Measurements from ENCODE around the gene PSMG3.

PSMG3 gene

GRCh38 chr7:1542841-1543747 lies 26.7 kb downstream of the PSMG3 start:
- no peak for DNase-seq

- no peak for DNase-seq
These were observed 27.5 kb downstream of the PSMG3 start for GRCh38 chr7:1542329-1542728.

GRCh38 chr7:1541431-1542162 lies 28.2 kb downstream of the PSMG3 start:
- no peak for DNase-seq

GRCh38 chr7:1540776-1541271 lies 29.0 kb downstream of the PSMG3 start:
- DNase-seq = no peak

- DNase-seq = no peak
These were observed 29.7 kb downstream of the PSMG3 start for GRCh38 chr7:1539882-1540775.

- DNase-seq = no peak
These were observed 30.5 kb downstream of the PSMG3 start for GRCh38 chr7:1539181-1539881.

- no peak for DNase-seq
These were observed 31.2 kb downstream of the PSMG3 start for GRCh38 chr7:1538544-1539180.

GRCh38 chr7:1537535-1538412 lies 32.1 kb downstream of the PSMG3 start:
- peak; percentile 78 for DNase-seq

GRCh38 chr7:1536743-1537534 lies 32.9 kb downstream of the PSMG3 start:
- DNase-seq = peak; percentile 94

GRCh38 chr7:1536455-1536742 lies 33.4 kb downstream of the PSMG3 start:
- DNase-seq = no peak

- no peak for DNase-seq
These were observed 34.0 kb downstream of the PSMG3 start for GRCh38 chr7:1535701-1536454.

- no peak for DNase-seq
These were observed 34.8 kb downstream of the PSMG3 start for GRCh38 chr7:1535100-1535458.

- no peak for DNase-seq
These were observed 35.3 kb downstream of the PSMG3 start for GRCh38 chr7:1534330-1535099.

- peak; percentile 92 for DNase-seq
These were observed 36.1 kb downstream of the PSMG3 start for GRCh38 chr7:1533547-1534329.

- no peak for DNase-seq
These were observed 36.6 kb downstream of the PSMG3 start for GRCh38 chr7:1533255-1533546.

GRCh38 chr7:1532456-1533254 lies 37.2 kb downstream of the PSMG3 start:
- no peak for DNase-seq

GRCh38 chr7:1531979-1532455 lies 37.8 kb downstream of the PSMG3 start:
- DNase-seq = no peak
